Vagina (tissue), 2 donors: ENCODE measurements around the gene SHISA4.
"Not testable (repeated sequence)": the region's sequence is repeated elsewhere in the genome, so short reads cannot be mapped to it uniquely, and the experiment has no call there.

Experiments
- CTCF ChIP-seq, 3 experiments: fragments of 450-650 bp in 2 of 3; fragments of 200-600 bp in 1 of 3; sonication (generic) in 1 of 3; IDR thresholded peaks; one replicate each; pipeline ENCODE4 v1.5.1; 2017 to 2019; ENCODE audit warnings: antibody characterized with exemption in 3 of 3, mild to moderate bottlenecking in 2 of 3, moderate library complexity in 2 of 3
- POLR2AphosphoS5 ChIP-seq, 2 donors: sonication (generic); formaldehyde crosslinking; IDR thresholded peaks; one replicate each; pipeline ENCODE4 v1.9.0; 2017; ENCODE audit warnings: antibody characterized with exemption in 2 of 2, mild to moderate bottlenecking in 2 of 2, low read depth in 1 of 2; ENCODE audit not compliant: insufficient read depth in 1 of 2

GRCh38 chr1:201940316-201940715 is 51.6 kb downstream of the SHISA4 start:
- not testable (repeated sequence) for TF ChIP-seq CTCF (IDR thresholded peaks at IDR 0.05); POLR2AphosphoS5 (IDR thresholded peaks at IDR 0.05; ENCODE audit: insufficient read depth in 1 of 2, low read depth in 1 of 2)
